Activated B cell treated with CpG ODN at 0.5 μM for 24 hours (primary cell): Measurements from ENCODE around the gene IFNA6. TPM values are rescaled to one million over a fixed set of nuclear protein-coding genes. Genes with fewer than 3 reads are reported as not detected.

Experiments used
- ATAC-seq: fragments of 200-7000 bp; cut with Tn5 transposase; one replicate; pipeline ENCODE4 v1.10.0; 2021; ENCODE audit warnings: low read depth, mild to moderate bottlenecking, moderate library complexity
- CTCF ChIA-PET: fragments of 350-600 bp; sonication (Branson Sonifier 250); formaldehyde crosslinking; loops from one replicate; lab custom pipeline; 2021; ENCODE audit warnings: antibody characterized with exemption; lab: Charles Lee
- POLR2A ChIA-PET: fragments of 350-600 bp; sonication (Branson Sonifier 250); formaldehyde crosslinking; loops from one replicate; lab custom pipeline; 2021; ENCODE audit warnings: antibody characterized with exemption; lab: Charles Lee
- DNase-seq: peaks from one replicate; pipeline ENCODE4 v3.0.0; 2022
- H3K27ac Mint-ChIP-seq: one replicate; pipeline ENCODE4 v1.8.0; 2020; ENCODE audit warnings: mixed read lengths
- H3K27me3 Mint-ChIP-seq: one replicate; pipeline ENCODE4 v1.8.0; 2021; ENCODE audit warnings: mixed read lengths
- H3K36me3 Mint-ChIP-seq: one replicate; pipeline ENCODE4 v1.8.0; 2021; ENCODE audit warnings: low read depth, mixed read lengths
- H3K4me1 Mint-ChIP-seq: one replicate; pipeline ENCODE4 v1.8.0; 2021; ENCODE audit warnings: mixed read lengths
- H3K4me3 Mint-ChIP-seq: one replicate; pipeline ENCODE4 v1.8.0; 2020; ENCODE audit warnings: mild to moderate bottlenecking, mixed read lengths
- H3K9me3 Mint-ChIP-seq: one replicate; pipeline ENCODE4 v1.8.0; 2020; ENCODE audit warnings: mixed read lengths
- intact Hi-C: fragments of 100-400 bp; cut with micrococcal nuclease; formaldehyde crosslinking; loops from one replicate; pipeline ENCODE4 v1.15.1; 2024
- total RNA-seq: library from RNA; stranded (reverse); gene quantifications from 2 replicates; pipeline ENCODE4 v1.2.3, GENCODE V29; 2022
- TF ChIP-seq, protein P1 (sequence below): fragments of 200-600 bp; IDR thresholded peaks from one replicate; pipeline ENCODE4 v1.8.0; 2022; ENCODE audit warnings: antibody characterized with exemption, mild to moderate bottlenecking

IFNA6 gene
- total RNA-seq, 1 donor from 2014 or later: not detected

DNA sequence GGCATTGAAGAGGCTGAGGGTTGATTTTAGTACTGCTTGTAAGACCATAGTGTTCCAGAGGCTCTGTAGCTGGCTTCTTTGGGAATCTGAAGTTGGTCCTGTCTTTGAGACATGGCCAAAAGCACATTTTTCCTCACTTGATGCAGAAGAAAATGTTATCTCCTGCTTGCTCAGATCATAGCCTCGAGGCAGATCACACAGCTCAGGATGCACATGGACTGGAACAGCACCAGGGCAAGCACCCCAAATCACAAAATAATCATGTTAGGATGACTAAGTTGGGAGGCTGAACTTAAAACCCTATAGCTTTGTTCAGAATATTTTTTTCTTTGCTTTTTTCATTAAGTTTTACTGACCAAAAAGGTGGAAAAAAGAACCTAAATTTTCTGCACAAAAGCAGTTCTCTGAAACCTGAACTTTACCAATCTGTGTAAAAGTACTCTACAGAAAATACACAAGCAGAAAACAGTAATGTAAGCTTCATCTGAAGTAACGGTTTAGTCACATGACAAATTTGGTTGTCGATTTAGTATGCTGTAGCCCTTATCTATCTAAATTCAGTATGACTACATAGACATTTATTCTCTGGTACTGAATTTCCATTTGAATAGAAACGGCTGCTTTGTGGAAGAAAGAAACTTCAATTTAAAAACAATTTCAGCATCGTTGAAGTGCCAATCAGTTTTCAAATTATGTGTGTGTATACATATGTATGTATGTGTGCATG is 18.8 kb downstream of the IFNA6 start:
- Mint-ChIP-seq H3K4me3 (no peak overlapping the region), H3K27me3 (no peaks in the 10 kb centered on the region), H3K36me3 (peaks cover 28% of the 10 kb centered on the region), H3K27ac (no peak overlapping the region), H3K4me1 (peaks cover 60% of the 10 kb centered on the region), H3K9me3 (no peaks in the 10 kb centered on the region)
- POLR2A ChIA-PET: no interaction called here
- intact Hi-C loops: loop anchor here (10.0 kb wide), 1 partner anchor 647 kb away; the partner anchor contains the start of gene FOCAD
- DNase-seq (no peak), ATAC-seq (no peak)
- TF ChIP-seq, protein P1, sequence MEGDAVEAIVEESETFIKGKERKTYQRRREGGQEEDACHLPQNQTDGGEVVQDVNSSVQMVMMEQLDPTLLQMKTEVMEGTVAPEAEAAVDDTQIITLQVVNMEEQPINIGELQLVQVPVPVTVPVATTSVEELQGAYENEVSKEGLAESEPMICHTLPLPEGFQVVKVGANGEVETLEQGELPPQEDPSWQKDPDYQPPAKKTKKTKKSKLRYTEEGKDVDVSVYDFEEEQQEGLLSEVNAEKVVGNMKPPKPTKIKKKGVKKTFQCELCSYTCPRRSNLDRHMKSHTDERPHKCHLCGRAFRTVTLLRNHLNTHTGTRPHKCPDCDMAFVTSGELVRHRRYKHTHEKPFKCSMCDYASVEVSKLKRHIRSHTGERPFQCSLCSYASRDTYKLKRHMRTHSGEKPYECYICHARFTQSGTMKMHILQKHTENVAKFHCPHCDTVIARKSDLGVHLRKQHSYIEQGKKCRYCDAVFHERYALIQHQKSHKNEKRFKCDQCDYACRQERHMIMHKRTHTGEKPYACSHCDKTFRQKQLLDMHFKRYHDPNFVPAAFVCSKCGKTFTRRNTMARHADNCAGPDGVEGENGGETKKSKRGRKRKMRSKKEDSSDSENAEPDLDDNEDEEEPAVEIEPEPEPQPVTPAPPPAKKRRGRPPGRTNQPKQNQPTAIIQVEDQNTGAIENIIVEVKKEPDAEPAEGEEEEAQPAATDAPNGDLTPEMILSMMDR: no peak
- CTCF ChIA-PET: interaction anchor here (1.0 to 7.1 kb wide), 4 partner anchors 64 to 134 kb away, joined by 3 to 50 read pairs (median 3); no protein-coding TSS in a partner anchor

DNA sequence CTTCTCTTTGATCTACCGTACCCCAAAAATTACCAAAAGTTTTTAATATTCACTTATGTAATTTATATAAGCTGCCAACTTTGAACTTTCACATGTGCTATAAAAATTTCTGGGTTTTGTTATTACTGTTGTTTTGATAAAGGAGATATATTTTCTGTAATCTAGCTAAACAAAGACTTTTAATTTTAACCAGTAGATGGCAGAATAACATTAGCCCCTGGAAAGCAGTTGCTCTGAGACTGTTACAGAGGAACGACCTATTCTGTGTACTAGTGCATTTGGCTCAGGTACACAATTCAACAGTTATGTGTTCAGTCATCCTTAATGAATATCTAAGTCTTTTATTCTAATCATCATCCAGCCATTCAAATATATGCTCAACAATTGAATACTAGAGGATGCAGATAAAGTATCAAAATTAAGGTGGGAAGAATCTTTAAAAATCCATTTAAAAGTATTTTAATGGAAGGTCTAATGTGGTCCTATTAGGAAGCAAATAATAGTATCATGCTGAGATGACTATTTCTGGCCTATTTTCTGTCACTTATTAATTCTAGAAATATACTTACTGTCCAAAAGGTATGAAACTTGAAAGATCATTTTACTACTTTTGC is 24.1 kb downstream of the IFNA6 start:
- intact Hi-C loops: loop anchor here (1.0 to 5.0 kb wide), 6 partner anchors 9 to 463 kb away; partner anchors contain the start of gene KLHL9
- H3K27ac Mint-ChIP-seq: no peak overlapping the region
- H3K4me3 Mint-ChIP-seq: no peak overlapping the region
- H3K9me3 Mint-ChIP-seq: no peaks in the 10 kb centered on the region
- peak; percentile 81 for ATAC-seq
- ChIA-PET POLR2A (interaction anchor here (0.8 to 1.0 kb wide), 2 partner anchors 70 to 129 kb away, joined by 3 to 4 read pairs; no protein-coding TSS in a partner anchor), CTCF (interaction anchor here (0.8 to 4.4 kb wide), 29 partner anchors 8 to 487 kb away, joined by 3 to 79 read pairs (median 5); partner anchors contain the start of gene KLHL9)
- H3K27me3 Mint-ChIP-seq: no peaks in the 10 kb centered on the region
- TF ChIP-seq, protein P1: peak; percentile 68
- peaks cover 29% of the 10 kb centered on the region for H3K4me1 Mint-ChIP-seq
- no peak for DNase-seq
- peaks cover 48% of the 10 kb centered on the region for H3K36me3 Mint-ChIP-seq

DNA sequence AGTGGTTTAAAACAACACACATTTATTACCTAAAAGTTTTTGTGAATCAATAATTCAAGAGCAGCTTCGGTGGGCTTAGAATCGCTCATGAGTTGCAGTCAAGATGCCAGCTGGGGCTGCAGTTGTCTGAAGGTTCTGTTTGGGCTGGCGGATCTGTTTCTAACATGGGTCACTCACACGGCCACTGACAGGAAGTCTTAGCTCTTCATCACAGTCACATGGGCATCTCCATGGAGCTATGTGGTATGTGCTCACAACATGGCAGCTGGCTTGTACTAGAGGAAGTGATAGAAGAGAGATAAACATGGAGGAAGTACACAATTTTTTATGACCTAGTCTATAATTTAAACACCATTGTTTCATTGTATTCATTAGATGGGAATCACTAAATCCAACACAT is 26.6 kb downstream of the IFNA6 start:
- TF ChIP-seq, protein P1: no peak
- intact Hi-C loops: no loop called here

DNA sequence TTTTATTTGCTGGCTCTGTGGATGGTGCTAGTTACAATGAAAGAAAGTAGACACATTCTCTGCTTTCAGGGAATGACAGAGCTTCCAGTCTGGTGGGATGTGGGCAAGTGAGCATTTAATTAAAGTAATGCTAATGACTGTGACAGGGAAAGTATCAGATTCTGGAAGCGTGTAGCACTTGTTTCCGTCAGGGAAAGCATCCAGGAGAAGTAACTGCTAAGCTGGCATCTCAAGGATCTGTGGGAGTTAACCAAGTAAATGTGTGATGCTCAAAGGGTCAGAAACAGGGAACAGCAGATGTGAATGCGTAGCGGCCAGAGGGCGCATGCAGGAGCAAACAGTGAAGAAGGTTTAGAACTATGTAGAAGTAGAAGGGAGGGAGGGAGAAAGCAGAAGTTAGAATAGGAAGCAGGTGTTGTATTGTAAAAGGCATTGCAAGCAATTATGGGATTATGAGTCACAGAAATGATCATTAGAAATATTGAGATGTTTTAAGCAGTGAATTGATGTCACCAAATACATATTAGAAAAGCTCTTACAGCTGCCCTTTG is 27.7 kb downstream of the IFNA6 start:
- H3K27ac Mint-ChIP-seq: peak overlapping the region; percentile 16
- intact Hi-C loops: no loop called here
- H3K9me3 Mint-ChIP-seq: no peaks in the 10 kb centered on the region

More for the DNA sequence above, 26.6 kb downstream of the IFNA6 start:
- CTCF ChIA-PET: interaction anchor here (1.2 to 4.4 kb wide), 7 partner anchors 68 to 467 kb away, joined by 3 to 64 read pairs (median 4); no protein-coding TSS in a partner anchor
- Mint-ChIP-seq H3K4me1 (peaks cover 12% of the 10 kb centered on the region), H3K9me3 (no peaks in the 10 kb centered on the region), H3K27ac (no peak overlapping the region), H3K27me3 (no peaks in the 10 kb centered on the region), H3K36me3 (peaks cover 47% of the 10 kb centered on the region), H3K4me3 (no peak overlapping the region)
- no peak for DNase-seq
- POLR2A ChIA-PET: no interaction called here
- no peak for ATAC-seq

More for the DNA sequence above, 27.7 kb downstream of the IFNA6 start:
- no peak overlapping the region for H3K4me3 Mint-ChIP-seq
- ChIA-PET CTCF (interaction anchor here (1.0 to 2.1 kb wide), 9 partner anchors 10 to 468 kb away, joined by 3 to 9 read pairs (median 3); no protein-coding TSS in a partner anchor), POLR2A (no interaction called here)
- DNase-seq: no peak
- H3K36me3 Mint-ChIP-seq: peaks cover 47% of the 10 kb centered on the region
- no peaks in the 10 kb centered on the region for H3K27me3 Mint-ChIP-seq
- H3K4me1 Mint-ChIP-seq: peaks cover 10% of the 10 kb centered on the region
- ATAC-seq: no peak
- TF ChIP-seq, protein P1: no peak
